GM21529 (cell line): ENCODE measurements around the gene GDI1.
A peak's percentile ranks its signal among the peaks of the same experiment; 100 is the strongest.

Source experiments
- ATAC-seq: cut with Tn5 transposase; IDR thresholded peaks from one replicate; pipeline ENCODE4 v1.9.1; 2021; ENCODE audit not compliant: unreplicated experiment

The GDI1 gene

DNA sequence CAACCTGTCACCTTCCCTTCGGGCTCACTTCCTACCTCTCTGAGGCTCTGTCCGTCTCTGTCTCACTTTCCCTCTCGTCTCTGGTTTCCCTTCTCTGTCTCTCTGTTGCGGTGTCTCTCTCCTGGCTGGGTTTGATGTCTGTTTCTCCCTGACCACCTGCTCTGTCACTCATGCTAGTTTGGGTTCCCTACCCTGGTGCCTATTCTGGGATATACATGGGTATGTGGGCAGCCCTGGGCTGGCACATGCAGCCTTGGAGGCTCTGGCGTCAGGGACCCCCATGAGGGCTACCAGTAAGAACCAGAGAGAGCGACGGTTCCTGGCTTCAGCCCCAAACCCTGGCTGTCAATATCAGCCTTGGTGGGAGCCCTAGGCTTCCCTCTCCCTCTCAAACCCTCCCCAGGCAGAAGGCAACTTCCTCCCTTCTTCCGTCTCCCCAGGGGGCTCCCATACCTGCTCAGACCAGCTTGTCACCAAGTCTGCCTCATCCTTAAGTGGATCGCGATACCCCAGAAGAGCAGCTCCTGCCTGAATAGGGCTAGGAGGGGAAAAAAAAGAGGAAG, 28.2 kb upstream of the GDI1 start:
- no peak for ATAC-seq

DNA sequence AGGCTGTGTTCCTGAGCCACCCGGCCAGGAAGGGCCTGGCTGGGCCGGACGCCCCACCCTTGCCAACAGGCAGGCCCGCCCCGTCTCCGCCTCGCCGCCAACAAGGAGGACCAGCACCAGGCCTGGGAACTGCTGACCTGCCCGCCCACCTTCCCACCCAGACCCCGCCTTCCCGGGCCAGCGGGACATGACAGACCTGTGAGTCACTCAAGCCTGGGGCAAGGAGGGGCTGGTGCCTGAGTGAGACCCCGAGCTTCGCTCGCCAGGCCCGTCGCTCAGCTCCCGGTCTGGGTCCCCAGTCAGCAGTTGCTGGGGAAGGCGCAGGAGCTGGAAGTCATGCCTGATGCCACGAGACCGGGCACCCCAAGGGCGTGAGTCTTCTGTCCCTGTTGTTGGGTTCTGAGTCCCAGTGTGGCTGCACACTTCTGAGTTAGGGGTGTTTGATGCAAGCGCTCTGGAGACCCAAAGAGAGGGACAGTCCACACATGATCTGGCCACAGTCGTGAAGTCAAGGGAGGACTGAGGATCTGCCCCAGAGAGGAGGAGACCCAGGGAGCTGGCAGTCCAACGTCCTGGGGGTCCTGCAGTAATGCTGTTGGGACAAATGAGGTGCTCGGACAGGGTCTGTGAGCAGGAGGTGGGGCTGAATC, 27.6 kb upstream of the GDI1 start, which contains the start of gene DNASE1L1:
DNASE1L1 (minus strand) TSS at position 33 of the 650 bp plus-strand sequence. CDS start 3,686 bp downstream, outside the sequence.
- ATAC-seq: no peak

DNA sequence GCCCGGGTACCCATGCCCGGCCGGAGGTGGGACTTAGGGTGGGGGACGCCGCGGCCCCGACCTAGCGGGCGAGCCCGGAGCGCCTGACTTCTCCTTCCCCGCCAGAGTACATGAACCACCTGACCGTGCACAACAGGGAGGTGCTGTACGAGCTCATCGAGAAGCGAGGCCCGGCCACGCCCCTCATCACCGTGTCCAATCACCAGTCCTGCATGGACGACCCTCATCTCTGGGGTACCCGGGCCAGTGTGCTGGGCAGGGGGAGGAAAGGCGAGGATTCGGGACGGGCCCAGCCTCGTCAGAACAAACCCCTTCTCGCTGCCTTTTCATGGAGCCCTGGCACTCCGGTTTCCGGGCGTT, 25.0 kb upstream of the GDI1 start:
- peak; percentile 52 for ATAC-seq

DNA sequence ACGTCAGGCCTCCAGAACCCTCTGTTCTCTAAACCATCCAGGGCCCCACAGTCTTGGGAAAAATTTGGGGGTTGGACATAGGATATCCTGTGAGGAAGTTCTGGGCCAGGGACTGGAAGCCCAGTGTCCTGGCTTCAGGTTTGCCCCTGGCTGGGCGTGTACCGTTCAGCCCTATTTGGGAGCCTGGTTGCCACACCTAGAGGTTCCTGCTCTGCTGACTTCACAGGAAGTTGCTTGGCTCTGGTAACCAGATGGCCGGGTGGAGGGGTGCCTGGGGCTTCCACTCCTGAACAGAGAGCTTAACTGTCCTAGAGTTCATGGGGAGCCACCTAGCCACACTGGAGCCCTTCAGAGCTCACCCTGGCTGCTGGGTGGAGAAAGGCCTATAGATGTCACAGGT, 24.5 kb upstream of the GDI1 start:
- ATAC-seq: no peak

DNA sequence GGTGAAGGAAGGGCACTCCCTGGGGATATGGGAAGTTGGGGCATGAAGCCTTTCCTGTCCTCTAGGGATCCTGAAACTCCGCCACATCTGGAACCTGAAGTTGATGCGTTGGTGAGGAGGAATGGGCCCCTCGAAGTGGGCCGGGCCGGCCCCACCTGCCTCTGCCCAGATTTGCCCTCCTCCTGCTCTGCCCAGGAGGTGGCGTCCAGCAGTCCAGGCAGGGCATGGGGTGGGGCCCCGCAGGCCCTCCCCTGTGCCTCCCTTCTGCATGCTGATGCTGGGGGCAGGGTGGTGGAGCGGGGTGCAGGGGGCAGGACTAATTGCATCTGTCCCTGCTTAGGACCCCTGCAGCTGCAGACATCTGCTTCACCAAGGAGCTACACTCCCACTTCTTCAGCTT, 23.8 kb upstream of the GDI1 start:
- ATAC-seq: no peak

- ATAC-seq: no peak
These were observed 19.8 kb upstream of the GDI1 start for GRCh38 chrX:154417157-154417556.

GRCh38 chrX:154419189-154419588, 17.8 kb upstream of the GDI1 start:
- ATAC-seq: no peak

- no peak for ATAC-seq
These were observed 17.1 kb upstream of the GDI1 start for GRCh38 chrX:154419688-154420401.

GRCh38 chrX:154420402-154420756, 16.6 kb upstream of the GDI1 start:
- ATAC-seq: no peak

DNA sequence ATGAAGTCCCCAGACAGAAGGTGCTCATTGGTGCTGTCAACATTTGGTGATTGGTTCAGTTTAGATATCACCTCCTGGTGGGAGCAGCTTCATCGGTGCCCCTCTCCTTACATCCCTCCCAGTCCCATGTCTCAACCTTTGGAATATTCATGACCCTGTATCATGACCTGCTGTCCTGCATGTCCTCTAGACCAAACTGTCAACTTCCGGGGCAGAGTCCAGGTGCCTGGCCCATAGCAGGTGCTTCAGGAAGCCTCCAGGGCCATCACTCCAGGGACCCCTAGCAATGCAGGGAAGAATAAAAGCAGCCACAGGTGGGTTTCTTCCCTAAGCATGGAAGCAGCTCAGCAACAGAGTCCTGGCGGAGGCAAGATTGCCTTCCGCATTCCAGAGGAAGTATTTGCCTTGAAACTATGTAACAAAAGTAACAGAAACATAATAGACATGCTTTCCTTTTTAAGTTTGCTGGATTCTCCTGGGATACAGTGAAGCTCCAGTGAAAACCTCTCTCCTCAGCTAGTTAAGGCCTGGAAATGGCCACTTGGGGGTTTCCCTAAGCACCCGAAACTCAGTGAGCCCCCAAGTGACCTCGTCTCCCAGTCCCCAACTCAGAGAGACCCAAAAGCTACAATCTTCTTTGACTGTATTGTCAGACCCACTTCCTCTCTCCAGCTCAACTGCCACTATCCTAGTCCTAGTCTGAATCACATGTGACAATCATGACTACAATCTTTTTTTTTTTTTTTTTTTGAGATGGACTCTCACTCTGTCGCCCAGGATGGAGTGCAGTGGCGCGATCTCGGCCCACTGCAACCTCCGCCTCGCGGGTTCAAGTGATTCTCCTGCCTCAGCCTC, 9.8 kb upstream of the GDI1 start:
- ATAC-seq: no peak

DNA sequence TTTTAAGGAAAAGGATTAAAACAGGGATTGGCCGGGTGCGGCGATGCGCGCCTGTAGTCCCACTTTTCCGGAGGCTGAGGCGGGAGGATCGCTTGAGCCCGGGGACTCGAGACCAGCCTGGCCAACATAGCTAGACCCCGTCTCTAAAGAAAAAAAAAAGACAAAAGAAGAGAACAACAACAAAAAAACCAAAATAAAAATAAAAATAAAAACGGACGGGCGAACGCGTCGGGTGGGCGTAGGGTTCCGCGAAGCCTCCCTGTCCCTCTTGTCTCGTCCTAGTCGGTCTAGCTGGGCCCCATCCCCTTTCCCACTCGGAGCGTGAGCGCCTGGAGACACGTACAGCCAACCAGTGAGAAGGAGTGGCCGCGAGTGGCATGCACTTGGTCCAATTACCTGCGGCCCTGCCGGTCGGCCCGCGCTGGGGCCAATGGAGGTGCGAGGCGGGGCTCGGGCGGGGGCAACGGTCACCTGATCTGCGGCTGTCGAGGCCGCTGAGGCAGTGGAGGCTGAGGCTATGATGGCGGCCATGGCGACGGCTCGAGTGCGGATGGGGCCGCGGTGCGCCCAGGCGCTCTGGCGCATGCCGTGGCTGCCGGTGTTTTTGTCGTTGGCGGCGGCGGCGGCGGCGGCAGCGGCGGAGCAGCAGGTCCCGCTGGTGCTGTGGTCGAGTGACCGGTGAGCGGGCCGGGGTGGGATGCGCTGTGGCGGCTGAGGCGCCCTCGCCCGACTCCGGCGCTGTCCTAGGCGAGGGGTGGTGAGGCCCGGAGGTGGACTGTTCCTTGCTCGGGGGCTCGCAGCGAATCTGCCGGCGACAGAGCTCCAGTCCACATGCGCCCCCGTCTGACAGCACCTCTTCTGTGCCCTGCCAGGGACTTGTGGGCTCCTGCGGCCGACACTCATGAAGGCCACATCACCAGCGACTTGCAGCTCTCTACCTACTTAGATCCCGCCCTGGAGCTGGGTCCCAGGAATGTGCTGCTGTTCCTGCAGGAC, 8.5 kb upstream of the GDI1 start, which contains the start of gene ATP6AP1:
ATP6AP1 (plus strand) TSS at position 502 of the 996 bp plus-strand sequence; CDS start at position 518, 16 bp downstream.
- peak; percentile 98 for ATAC-seq

GRCh38 chrX:154429711-154430110, 7.2 kb upstream of the GDI1 start:
- no peak for ATAC-seq

DNA sequence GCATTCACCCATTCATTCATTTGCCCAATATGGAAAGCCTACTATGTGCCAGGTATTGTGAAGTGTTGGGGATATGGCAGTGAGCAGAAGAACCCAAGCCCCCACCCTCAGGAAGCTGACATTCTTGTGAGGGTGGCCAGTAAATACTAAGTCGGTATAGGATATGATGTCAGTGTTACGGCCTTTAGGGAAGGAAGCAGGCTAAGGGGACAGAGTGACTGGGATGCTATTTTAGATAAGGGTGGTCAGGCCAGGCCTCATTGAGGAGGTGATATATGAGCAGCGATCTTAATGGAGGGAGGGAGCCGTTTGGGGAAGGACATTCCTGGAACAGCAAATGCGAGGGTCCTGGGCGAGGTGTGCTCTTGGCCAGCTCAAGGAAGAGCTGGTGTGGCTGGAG, 6.5 kb upstream of the GDI1 start:
- ATAC-seq: no peak

DNA sequence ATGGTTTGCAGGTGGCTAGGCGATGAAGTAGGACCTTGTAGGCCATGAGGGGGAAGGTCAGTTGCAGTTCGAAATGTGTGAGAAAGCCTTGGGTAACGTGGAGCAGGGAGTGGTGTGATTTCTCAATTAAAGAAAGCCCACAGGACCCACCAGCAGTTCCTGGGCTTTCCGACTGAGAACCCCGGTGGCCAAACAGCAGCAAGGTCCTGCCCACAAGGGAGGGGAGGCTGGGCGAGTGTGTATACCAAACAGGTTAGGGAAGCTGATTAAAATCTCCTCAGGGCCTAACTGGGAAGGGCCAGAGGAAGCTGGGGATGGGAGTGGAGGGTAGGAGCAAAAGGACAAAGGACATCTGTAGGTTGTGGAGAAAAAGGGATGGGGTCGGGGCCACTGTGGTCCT, 6.0 kb upstream of the GDI1 start:
- no peak for ATAC-seq

GRCh38 chrX:154431341-154431740, 5.6 kb upstream of the GDI1 start:
- no peak for ATAC-seq

- ATAC-seq: no peak
These were observed 4.7 kb upstream of the GDI1 start for GRCh38 chrX:154432210-154432609.

DNA sequence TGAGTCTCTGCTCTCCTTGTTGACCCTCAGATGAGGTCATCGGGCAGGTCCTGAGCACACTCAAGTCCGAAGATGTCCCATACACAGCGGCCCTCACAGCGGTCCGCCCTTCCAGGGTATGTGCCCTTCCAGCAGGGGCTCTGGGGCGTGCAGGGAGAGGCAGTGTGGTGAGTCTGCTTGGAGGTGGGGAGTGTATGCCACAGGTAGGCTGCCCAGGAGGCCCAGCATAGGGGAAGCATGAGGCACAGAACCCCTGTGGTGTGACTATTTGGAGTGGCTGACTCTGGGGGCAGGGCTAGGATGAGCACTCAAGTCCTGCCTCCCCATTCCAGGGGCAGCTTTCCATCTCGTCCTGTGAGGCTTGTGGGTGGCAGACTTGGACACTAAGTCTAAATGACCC, 3.3 kb upstream of the GDI1 start:
- no peak for ATAC-seq

DNA sequence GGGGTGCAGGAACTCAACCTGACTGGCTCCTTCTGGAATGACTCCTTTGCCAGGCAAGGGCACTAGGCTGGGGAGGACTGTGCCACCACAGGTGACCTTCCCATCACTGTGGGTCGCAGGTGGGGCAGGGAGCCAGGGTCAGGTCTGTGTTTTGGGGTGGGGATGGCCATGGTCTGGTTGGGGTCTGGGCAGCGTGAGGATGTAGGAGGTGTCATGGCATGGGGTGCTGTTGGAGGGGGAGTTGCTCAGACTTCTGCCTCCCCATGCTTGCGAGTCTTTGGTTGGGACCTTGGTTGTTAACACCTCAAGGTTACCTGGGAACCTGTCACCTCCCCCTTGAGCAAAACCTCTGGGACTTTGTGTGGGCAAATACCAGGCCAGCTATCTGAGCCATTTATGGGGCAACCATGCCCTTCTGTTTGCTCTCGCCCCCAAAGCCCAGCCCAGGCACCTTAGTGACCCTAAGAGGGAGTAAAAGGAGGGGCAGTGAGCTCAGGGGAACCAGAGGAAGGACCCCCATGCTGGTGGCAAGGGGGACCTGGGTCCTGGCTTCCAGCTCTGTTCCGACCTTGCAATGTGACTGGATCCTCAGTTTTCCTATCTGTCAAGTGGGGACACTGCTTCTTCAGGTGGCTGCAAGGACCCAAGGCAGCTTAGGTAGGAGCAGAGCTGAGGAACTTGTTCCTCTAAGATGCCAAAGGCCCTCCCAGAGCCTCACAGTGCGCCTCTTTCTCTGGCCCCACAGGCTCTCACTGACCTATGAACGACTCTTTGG, 2.4 kb upstream of the GDI1 start:
- no peak for ATAC-seq

DNA sequence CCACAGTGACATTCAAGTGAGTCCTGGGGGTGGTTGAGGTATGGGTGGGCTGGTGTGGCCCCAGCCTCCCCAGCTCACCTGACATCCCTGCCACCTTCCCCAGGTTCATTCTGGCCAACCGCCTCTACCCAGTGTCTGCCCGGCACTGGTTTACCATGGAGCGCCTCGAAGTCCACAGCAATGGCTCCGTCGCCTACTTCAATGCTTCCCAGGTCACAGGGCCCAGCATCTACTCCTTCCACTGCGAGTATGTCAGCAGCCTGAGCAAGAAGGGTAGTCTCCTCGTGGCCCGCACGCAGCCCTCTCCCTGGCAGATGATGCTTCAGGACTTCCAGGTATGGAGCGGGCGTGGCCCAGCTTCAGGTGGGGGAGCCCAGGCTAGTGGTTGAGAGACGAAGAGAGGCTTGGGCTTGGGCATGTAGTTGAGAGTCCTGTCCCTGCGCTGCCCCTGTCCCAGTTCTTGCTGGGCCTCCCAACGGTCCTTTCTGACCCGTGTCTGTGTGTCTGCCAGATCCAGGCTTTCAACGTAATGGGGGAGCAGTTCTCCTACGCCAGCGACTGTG, 1.7 kb upstream of the GDI1 start:
- no peak for ATAC-seq
